HepG2 (cell line): ENCODE measurements around the gene PLEKHH1. TPM values are rescaled to one million over a fixed set of nuclear protein-coding genes. Genes with fewer than 3 reads are reported as not detected.
"Not testable (repeated sequence)": the region's sequence is repeated elsewhere in the genome, so short reads cannot be mapped to it uniquely, and the experiment has no call there.

Experiments used
- ATAC-seq: fragments of 200-7000 bp; cut with Tn5 transposase; 3 replicates; pipeline ENCODE4 v1.9.1; 2020; ENCODE audit warnings: mild to moderate bottlenecking, moderate library complexity
- BruUV-seq: library from RNA; stranded (reverse); fragments of 400-500 nt; replicated peaks from 2 replicates; lab custom pipeline; 2021; lab: Mats Ljungman, UMichigan
- CTCF ChIA-PET: fragments of 300-600 bp; formaldehyde crosslinking; extraction: SDS; loops from one replicate; lab custom pipeline; 2021; ENCODE audit warnings: low total read pairs, inconsistent platforms, low intra/inter-chr PET ratio; lab: Yijun Ruan, JAX
- POLR2A ChIA-PET: fragments of 350-600 bp; sonication (Branson Sonifier 250); formaldehyde crosslinking; loops from one replicate; lab custom pipeline; 2020; ENCODE audit warnings: antibody characterized with exemption, inconsistent platforms; lab: Yijun Ruan, JAX
- DNase-seq: peaks from one replicate; pipeline ENCODE4 v3.0.0-alpha.2; 2015; ENCODE audit warnings: low spot score
- FAIRE-seq: peaks from 3 replicates; lab custom pipeline; 2011; peaks lifted over from hg19 to GRCh38; lab: Jason Lieb, UNC
- H2AFZ ChIP-seq: one replicate; pipeline ENCODE4 v1.6.1; 2011; ENCODE audit warnings: low read length, inconsistent platforms
- H3K27ac ChIP-seq: fragments of 300-600 bp; 3 replicates; pipeline ENCODE4 v1.8.0; 2011; ENCODE audit warnings: mixed run types, mild to moderate bottlenecking, mixed read lengths, low read length, inconsistent platforms; ENCODE audit not compliant: insufficient read depth; ENCODE audit errors: extremely low read length
- H3K27me3 ChIP-seq, 2 experiments: fragments of 200-600 bp in 1 of 2; 2 replicates in 1 of 2; 3 replicates in 1 of 2; pipeline versions ENCODE4 v1.6.0 to v1.8.0; 2011; ENCODE audit warnings: low read length in 2 of 2, mild to moderate bottlenecking in 2 of 2, moderate library complexity in 2 of 2, inconsistent platforms in 1 of 2; ENCODE audit not compliant: insufficient read depth in 2 of 2, control insufficient read depth in 1 of 2
- H3K36me3 ChIP-seq, 2 experiments: fragments of 200-600 bp in 1 of 2; replicated peaks in 1 of 2; 2 replicates in 1 of 2; 3 replicates in 1 of 2; pipeline versions ENCODE4 v1.5.1 to v1.8.0; 2011; ENCODE audit warnings: low read length in 2 of 2, inconsistent platforms in 1 of 2; ENCODE audit not compliant: insufficient read depth in 2 of 2, control insufficient read depth in 1 of 2
- H3K4me1 ChIP-seq: 2 replicates; pipeline ENCODE4 v1.5.1; 2012; ENCODE audit warnings: low read length, inconsistent platforms; ENCODE audit not compliant: insufficient read depth
- H3K4me2 ChIP-seq: 2 replicates; pipeline ENCODE4 v1.6.0; 2011; ENCODE audit warnings: low read depth, low read length, inconsistent platforms
- H3K4me3 ChIP-seq, 3 experiments: fragments of 200-600 bp in 1 of 3; sonication (generic), shearing (Covaris generic) in 1 of 3; replicated peaks in 1 of 3; 2 replicates each; pipeline ENCODE4 v1.5.1; 2011 to 2016; ENCODE audit warnings: low read length in 3 of 3, inconsistent platforms in 2 of 3, low read depth in 2 of 3, mild to moderate bottlenecking in 2 of 3, control low read depth in 1 of 3, mixed read lengths in 1 of 3; ENCODE audit not compliant: insufficient read depth in 1 of 3
- H3K79me2 ChIP-seq: one replicate; pipeline ENCODE4 v1.6.1; 2011; ENCODE audit warnings: low read length, inconsistent platforms; ENCODE audit not compliant: insufficient read depth
- H3K9ac ChIP-seq: 2 replicates; pipeline ENCODE4 v1.6.0; 2011; ENCODE audit warnings: mild to moderate bottlenecking, low read depth, low read length, inconsistent platforms; ENCODE audit not compliant: insufficient read depth
- H3K9me3 ChIP-seq: 2 replicates; pipeline ENCODE4 v1.5.1; 2012; ENCODE audit warnings: mild to moderate bottlenecking, low read length
- H4K20me1 ChIP-seq: 2 replicates; pipeline ENCODE4 v1.6.0; 2011; ENCODE audit warnings: inconsistent platforms, mild to moderate bottlenecking, low read length, moderate library complexity; ENCODE audit not compliant: insufficient read depth
- BRD4 ChIP-seq: sonication (generic); formaldehyde crosslinking; IDR thresholded peaks from 2 replicates; pipeline ENCODE4 v1.4.0; 2020; ENCODE audit warnings: missing genetic modification reagents
- ZFP82 ChIP-seq: sonication (generic); formaldehyde crosslinking; IDR thresholded peaks from 2 replicates; pipeline ENCODE4 v1.5.1; 2020; ENCODE audit warnings: mild to moderate bottlenecking, missing genetic modification reagents, borderline replicate concordance
- ZNF883 ChIP-seq: sonication (generic); formaldehyde crosslinking; IDR thresholded peaks from 2 replicates; pipeline ENCODE4 v1.5.1; 2020; ENCODE audit warnings: mild to moderate bottlenecking, missing genetic modification reagents; ENCODE audit errors: not compliant biosample characterization
- whole genome bisulfite sequencing: methylation state at CpG from one replicate; pipeline ENCODE4 v1.1.6; 2017; ENCODE audit warnings: low lambda C conversion rate; 5-methylcytosine and 5-hydroxymethylcytosine counted together
- in situ Hi-C: cut with HindIII; loops from 2 replicates; pipeline ENCODE4 v1.10.0; 2017; ENCODE audit warnings: low pct_unique_long_range_greater_than_20kb; ENCODE audit not compliant: extremely low pct_ligation_motif_present
- intact Hi-C: fragments of 100-400 bp; cut with micrococcal nuclease; formaldehyde crosslinking; loops from one replicate; pipeline ENCODE4 v1.10.0; 2022; ENCODE audit not compliant: unreplicated experiment
- polyA plus RNA-seq, 8 experiments: library from polyadenylated mRNA; depleted of rRNA in 3 of 8; stranded (reverse) in 7 of 8; unstranded in 1 of 8; fragments of >200 nt; fragmentation: Illumina TruSeq in 4 of 8; extraction: Trizol in 4 of 8; gene quantifications; 2 replicates each; pipeline versions ENCODE4 v1.2.1 to v1.2.3, GENCODE V29; 2011 to 2016; ENCODE audit warnings: low read depth in 4 of 8, missing spikeins in 1 of 8, mixed read lengths in 1 of 8; ENCODE audit not compliant: insufficient read depth in 1 of 8
- total RNA-seq, 5 experiments: library from RNA; depleted of rRNA; stranded (reverse); fragments of >200 nt; fragmentation: Illumina TruSeq; extraction: Trizol; gene quantifications; 2 replicates each; pipeline ENCODE4 v1.2.3, GENCODE V29; 2016; ENCODE audit warnings: low read depth in 1 of 5
- TF ChIP-seq, protein P1 (sequence below), 2 experiments: sonication (generic) in 1 of 2; formaldehyde crosslinking in 1 of 2; IDR thresholded peaks; 2 replicates each; pipeline versions ENCODE4 v1.4.0 to v1.6.1; 2018 to 2020; ENCODE audit warnings: missing genetic modification reagents in 2 of 2, borderline replicate concordance in 1 of 2, low read depth in 1 of 2, mild to moderate bottlenecking in 1 of 2, missing biosample characterization in 1 of 2
- TF ChIP-seq, protein P2 (sequence below): sonication (generic); formaldehyde crosslinking; IDR thresholded peaks from 2 replicates; pipeline ENCODE4 v1.4.0; 2020; ENCODE audit warnings: low read depth, missing genetic modification reagents

Gene PLEKHH1
- total and polyA plus RNA-seq, 2 of the 13 experiments (the other 11 are each of a cell fraction or from before 2014, with no cell fraction given): 8.6 to 15.8 TPM

DNA sequence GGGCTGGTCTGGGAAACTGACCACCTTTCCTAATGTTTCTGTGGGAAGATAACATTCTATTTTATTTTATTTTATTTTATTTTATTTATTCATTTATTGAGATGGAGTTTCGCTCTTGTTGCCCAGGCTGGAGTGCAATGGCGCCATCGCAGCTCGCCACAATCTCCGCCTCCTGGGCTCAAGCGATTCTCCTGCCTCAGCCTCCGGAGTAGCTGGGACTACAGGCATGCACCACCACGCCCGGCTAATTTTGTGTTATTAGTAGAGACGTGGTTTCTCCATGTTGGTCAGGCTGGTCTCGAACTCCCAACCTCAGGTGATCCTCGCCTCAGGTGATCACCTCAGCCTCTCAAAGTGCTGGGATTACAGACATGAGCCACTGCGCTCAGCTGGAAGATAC, 9.5 kb downstream of the PLEKHH1 start:
- FAIRE-seq, CTCF ChIA-PET, in situ Hi-C loops, H3K9me3 ChIP-seq, H3K27ac ChIP-seq, intact Hi-C loops, H4K20me1 ChIP-seq, H3K9ac ChIP-seq, H3K4me3 ChIP-seq, POLR2A ChIA-PET, H3K4me2 ChIP-seq, H3K79me2 ChIP-seq, H2AFZ ChIP-seq, DNase-seq, H3K36me3 ChIP-seq, ATAC-seq, H3K4me1 ChIP-seq, BruUV-seq, H3K27me3 ChIP-seq: not testable (repeated sequence)
- WGBS: 89% methylated on average over 13 of the region's 13 CpGs

DNA sequence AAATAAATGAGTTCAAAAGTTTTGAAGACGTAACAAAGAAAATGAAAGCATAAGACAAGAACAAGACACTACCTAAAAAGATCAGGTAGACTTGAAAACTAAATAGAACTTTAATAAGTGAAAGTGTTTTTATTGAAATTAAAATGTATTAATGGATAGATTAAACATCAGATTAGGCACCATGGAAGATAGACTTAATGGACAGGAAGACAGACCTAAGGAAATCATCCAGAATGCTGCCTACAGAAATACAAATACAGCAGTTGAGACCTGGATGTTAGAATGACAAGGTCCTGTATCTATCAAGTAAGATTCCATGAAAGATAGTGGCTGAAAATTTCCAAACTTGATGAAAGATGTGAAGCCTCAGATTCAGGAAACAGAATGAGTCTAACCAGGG, 11.5 kb downstream of the PLEKHH1 start:
- TF ChIP-seq, protein P1, sequence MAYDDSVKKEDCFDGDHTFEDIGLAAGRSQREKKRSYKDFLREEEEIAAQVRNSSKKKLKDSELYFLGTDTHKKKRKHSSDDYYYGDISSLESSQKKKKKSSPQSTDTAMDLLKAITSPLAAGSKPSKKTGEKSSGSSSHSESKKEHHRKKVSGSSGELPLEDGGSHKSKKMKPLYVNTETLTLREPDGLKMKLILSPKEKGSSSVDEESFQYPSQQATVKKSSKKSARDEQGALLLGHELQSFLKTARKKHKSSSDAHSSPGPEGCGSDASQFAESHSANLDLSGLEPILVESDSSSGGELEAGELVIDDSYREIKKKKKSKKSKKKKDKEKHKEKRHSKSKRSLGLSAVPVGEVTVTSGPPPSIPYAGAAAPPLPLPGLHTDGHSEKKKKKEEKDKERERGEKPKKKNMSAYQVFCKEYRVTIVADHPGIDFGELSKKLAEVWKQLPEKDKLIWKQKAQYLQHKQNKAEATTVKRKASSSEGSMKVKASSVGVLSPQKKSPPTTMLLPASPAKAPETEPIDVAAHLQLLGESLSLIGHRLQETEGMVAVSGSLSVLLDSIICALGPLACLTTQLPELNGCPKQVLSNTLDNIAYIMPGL (CRISPR knock-in tag; IDR thresholded peaks at IDR 0.05; ENCODE audit: borderline replicate concordance in 1 of 2, low read depth in 1 of 2): no peak
- no peak for TF ChIP-seq BRD4 (CRISPR knock-in tag)
- TF ChIP-seq ZNF883 (CRISPR knock-in tag): no peak
- TF ChIP-seq, protein P2, sequence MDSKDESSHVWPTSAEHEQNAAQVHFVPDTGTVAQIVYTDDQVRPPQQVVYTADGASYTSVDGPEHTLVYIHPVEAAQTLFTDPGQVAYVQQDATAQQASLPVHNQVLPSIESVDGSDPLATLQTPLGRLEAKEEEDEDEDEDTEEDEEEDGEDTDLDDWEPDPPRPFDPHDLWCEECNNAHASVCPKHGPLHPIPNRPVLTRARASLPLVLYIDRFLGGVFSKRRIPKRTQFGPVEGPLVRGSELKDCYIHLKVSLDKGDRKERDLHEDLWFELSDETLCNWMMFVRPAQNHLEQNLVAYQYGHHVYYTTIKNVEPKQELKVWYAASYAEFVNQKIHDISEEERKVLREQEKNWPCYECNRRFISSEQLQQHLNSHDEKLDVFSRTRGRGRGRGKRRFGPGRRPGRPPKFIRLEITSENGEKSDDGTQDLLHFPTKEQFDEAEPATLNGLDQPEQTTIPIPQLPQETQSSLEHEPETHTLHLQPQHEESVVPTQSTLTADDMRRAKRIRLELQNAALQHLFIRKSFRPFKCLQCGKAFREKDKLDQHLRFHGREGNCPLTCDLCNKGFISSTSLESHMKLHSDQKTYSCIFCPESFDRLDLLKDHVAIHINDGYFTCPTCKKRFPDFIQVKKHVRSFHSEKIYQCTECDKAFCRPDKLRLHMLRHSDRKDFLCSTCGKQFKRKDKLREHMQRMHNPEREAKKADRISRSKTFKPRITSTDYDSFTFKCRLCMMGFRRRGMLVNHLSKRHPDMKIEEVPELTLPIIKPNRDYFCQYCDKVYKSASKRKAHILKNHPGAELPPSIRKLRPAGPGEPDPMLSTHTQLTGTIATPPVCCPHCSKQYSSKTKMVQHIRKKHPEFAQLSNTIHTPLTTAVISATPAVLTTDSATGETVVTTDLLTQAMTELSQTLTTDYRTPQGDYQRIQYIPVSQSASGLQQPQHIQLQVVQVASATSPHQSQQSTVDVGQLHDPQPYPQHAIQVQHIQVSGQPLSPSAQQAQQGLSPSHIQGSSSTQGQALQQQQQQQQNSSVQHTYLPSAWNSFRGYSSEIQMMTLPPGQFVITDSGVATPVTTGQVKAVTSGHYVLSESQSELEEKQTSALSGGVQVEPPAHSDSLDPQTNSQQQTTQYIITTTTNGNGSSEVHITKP (CRISPR knock-in tag): no peak
- no peak for TF ChIP-seq ZFP82 (CRISPR knock-in tag)
- no peaks in the 10 kb centered on the region for H4K20me1 ChIP-seq
- no peak overlapping the region for H2AFZ ChIP-seq
- DNase-seq (no peak), FAIRE-seq (no peak), ATAC-seq (no peak)
- ChIA-PET POLR2A (no interaction called here), CTCF (no interaction called here)
- H3K27ac ChIP-seq: no peak overlapping the region
- H3K79me2 ChIP-seq: no peaks in the 10 kb centered on the region
- no peaks in the 10 kb centered on the region for H3K27me3 ChIP-seq
- intact Hi-C loops: no loop called here
- no peak overlapping the region for H3K4me2 ChIP-seq
- no TSS peak for BruUV-seq
- H3K9me3 ChIP-seq: no peaks in the 10 kb centered on the region
- H3K36me3 ChIP-seq: peaks cover 4 to 9% of the 10 kb centered on the region in 2 experiments; a peak in 2 of 5 replicates
- no peaks in the 10 kb centered on the region for H3K4me1 ChIP-seq
- 98% methylated on average over 1 of the region's 1 CpG for WGBS
- in situ Hi-C loops: no loop called here
- no peak overlapping the region for H3K9ac ChIP-seq
- H3K4me3 ChIP-seq: no peak overlapping the region
